Mesangial cell (primary cell): ENCODE results near the gene XRN1. TPM values are rescaled to one million over a fixed set of nuclear protein-coding genes. Genes with fewer than 3 reads are reported as not detected.

Experiments used
- total RNA-seq: library from RNA; depleted of rRNA; stranded (reverse); fragments of >200 nt; gene quantifications from 2 replicates; pipeline ENCODE4 v1.2.3, GENCODE V29; 2015

Gene XRN1
- total RNA-seq = 9.1 and 11.0 TPM in 2 replicates

GRCh38 chr3:142447852-142448823, at the start of gene XRN1:
Gene XRN1, minus strand, starts transcription at chr3:142448037. Its CDS starts 93 bp downstream, at chr3:142447944.

Other genes with a start within 250 kb of the XRN1 start
- 4.1 and 5.5 TPM in 2 replicates for gene GK5, start 222.5 kb downstream of the XRN1 start, total RNA-seq
- 10.9 and 14.8 TPM in 2 replicates for gene ATR, start 130.7 kb upstream of the XRN1 start, total RNA-seq
- 10.4 and 10.8 TPM in 2 replicates for gene PLS1, start 148.4 kb upstream of the XRN1 start, total RNA-seq